GM21786 (cell line): Measurements from ENCODE around the gene ARRDC3.

Experiments
- ATAC-seq: cut with Tn5 transposase; IDR thresholded peaks from one replicate; pipeline ENCODE4 v1.9.1; 2021; ENCODE audit not compliant: unreplicated experiment

The ARRDC3 gene

GRCh38 chr5:91318724-91319123 is 64.4 kb downstream of the ARRDC3 start:
- no peak for ATAC-seq
